GM19397 (cell line): ENCODE data around the gene EDN3.

Experiments
- ATAC-seq: cut with Tn5 transposase; IDR thresholded peaks from one replicate; pipeline ENCODE4 v1.9.1; 2021; ENCODE audit warnings: mild to moderate bottlenecking, moderate library complexity; ENCODE audit not compliant: unreplicated experiment

EDN3 gene, protein sequence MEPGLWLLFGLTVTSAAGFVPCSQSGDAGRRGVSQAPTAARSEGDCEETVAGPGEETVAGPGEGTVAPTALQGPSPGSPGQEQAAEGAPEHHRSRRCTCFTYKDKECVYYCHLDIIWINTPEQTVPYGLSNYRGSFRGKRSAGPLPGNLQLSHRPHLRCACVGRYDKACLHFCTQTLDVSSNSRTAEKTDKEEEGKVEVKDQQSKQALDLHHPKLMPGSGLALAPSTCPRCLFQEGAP

DNA sequence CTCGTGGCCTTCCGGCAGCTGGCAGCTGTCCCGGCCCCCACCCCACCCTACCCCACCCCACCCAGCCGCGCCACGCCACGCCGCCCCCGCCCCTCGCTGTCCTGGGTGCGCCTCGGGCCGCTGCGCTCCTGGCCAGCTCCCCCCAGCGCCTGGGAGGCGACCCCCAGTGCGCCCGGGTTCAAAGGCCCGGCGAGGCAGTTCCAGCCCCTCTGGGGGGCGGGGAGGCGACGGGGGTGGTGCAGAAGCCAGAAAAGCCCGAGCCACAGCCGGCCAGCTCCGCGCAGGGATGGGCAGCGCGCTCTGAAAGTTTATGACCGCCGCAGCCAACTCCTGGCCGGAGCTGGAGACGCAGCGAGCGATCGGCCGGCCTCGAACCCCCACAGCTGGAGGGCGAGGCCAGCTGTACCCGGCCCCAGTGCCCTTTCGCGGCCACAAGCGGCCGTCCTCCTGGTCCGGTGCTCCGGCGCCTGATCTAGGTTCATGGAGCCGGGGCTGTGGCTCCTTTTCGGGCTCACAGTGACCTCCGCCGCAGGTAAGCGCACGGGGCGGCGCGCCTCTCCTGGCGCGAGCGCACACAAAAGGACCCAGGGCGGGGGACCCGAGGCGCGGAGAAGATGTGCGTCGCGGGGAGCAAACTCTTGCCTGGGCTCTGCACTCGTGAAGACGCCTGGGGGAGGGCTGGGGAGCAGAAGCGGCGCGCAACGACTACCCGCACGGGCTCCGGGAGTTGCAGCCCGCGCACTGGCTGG lies at the start of gene EDN3:
TSS of gene EDN3 (plus strand) at position 279 of the 749 bp plus-strand sequence. CDS start at position 481, 202 bp downstream.
- ATAC-seq: no peak

DNA sequence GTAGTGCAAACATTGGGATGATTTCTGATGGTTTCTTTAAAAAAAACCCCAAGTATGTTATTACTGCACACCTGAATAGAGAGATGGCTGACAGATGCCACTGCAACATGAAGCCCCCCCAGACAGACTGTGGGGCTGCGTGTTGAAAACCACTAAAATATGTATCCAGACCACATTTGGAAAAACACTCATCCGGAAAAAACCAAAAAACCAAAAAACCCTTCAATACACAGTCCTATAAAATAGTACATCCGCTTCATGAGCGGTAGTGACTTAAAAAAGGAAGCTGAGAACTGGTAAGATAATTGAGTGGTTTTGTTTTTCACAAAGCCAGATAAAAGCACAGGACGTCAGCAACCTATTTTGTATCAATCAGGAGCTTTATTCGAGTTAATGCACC lies 47.1 kb upstream of the EDN3 start:
- ATAC-seq: no peak

DNA sequence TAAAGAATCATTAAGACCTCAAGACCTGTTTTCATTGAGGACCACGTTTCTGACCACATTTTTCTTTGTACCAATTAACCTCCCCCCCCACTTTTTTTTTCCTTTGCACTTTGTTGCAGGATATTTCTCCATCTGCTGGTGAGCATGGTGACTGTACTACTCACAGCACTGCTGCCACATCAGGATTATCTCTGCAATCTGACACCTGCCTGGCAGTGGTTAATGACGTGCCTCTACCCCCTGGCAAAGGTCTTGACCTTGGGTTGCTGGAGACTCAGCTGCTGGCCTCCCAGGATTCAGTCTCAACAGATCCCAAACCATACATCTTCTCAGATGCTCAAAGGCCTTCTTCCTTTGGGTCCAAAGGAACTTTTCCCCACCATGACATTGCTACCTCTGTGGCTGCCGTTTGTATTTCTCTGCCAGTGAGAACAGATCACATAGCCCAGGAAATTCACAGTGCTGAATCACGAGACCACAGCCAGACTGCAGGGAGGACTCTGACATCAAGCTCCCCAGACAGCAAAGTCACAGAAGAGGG lies 46.6 kb upstream of the EDN3 start:
- ATAC-seq: no peak

GRCh38 chr20:59255256-59255655 lies 45.2 kb upstream of the EDN3 start:
- ATAC-seq: no peak

GRCh38 chr20:59258221-59258621 lies 42.2 kb upstream of the EDN3 start:
- ATAC-seq: no peak

DNA sequence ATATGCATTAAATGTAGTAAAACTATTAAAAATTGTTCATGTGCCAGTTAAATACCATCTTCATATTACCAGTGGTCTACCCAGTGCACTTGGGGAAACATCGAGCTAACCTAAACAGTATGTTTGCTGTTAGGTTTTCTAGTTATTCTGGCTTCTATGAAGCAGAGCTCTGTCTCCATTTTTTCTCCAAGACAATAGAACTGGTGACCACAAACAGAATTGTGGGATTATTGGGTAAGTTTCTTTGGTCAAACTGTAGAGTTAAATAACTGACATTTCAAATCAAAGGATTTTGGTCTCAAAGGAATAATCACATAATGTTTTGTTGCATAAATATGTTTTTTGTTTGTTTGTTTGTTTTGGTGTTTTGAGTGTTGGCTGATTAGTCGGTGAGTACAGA lies 40.5 kb upstream of the EDN3 start:
- no peak for ATAC-seq

GRCh38 chr20:59265298-59265697 lies 35.1 kb upstream of the EDN3 start:
- ATAC-seq: no peak

DNA sequence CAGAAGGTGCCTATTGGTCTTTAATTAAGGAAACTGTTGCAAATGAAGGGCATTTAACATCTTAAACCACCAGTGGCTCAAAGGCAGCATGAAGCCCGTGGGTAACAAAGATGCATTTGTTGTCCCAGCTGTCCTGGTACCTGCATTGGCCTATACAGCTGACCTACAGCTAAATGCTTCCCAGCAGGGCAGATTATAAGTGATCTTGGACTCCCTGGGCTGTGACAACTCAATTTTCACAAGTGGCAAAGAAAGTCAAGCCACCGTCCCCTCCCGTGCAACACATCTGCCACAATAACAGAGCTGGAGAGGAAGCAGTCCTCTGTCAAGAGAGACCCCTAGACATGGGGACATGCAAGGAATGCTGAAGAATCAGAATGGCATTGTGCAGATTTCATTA lies 31.5 kb upstream of the EDN3 start:
- no peak for ATAC-seq

GRCh38 chr20:59269411-59270025 lies 30.9 kb upstream of the EDN3 start:
- ATAC-seq: no peak

DNA sequence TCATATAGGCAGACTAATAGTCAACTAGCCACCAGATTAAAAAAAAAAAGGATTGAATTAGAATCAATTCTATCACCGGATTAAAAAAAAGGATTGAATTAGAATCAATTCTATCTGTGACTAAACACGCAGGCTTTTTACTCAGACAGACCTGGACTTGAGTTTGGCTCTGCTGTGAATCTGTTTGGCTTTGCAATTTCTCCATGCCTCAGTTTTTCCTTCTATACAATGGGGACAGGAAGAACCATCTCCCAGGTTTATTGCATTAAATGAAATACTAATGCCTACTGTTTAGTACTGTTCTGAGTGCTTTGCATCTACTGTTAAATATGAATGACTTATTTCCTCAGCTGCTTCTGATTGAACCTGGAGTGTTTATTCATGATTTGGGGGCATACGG lies 30.0 kb upstream of the EDN3 start:
- no peak for ATAC-seq

DNA sequence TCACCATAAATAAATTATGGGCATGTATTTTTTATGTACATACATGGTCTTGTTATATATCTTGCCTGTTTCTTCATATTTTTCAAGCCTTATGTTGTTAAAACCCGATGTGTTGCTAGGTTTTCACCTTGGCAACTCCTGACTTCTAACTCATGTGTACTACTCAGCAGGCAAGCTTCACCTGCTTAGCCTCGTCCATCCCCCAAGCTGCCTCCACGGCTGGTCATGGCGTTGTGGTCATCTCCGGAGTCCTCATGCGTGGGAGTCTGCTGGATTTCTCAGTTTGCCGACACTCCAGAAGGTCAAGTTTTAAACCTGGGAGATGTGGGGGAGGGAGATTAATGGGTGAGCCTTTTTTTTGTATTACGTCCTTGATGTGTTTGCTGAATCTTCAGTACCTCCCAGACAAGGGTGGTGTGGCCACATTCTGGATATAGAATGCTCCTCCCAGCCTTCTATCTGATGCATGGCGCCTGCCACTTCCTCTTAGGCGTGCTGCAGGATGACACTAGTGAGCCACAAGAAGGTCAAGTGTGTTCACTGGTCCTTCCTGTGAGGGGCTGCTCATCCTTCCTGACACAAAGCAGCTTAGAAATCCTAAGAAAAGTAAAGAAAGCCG lies 26.6 kb upstream of the EDN3 start:
- ATAC-seq: no peak

- no peak for ATAC-seq
Observed at GRCh38 chr20:59276938-59277337, 23.5 kb upstream of the EDN3 start.

- ATAC-seq: no peak
Observed at GRCh38 chr20:59284470-59284869, 15.9 kb upstream of the EDN3 start.

DNA sequence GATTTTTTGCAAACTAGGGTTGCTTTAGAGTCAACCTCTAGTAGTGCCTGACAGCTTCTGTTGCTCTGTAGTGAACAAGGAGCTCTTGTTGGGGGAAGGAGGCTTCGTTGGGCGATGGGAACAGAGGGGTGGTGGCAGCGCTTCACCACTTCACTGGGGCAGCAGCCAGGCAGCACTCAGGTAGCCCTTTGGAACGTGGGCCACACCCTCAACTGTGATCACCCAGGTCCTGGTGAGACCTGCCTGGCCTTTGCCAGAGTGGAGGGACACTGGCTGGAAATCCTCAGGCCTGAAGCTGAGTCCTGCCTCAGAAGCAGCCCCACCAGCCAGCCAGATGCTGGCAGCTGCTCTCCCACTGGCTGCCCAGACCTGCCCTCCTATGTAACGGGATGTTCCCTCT lies 10.4 kb upstream of the EDN3 start:
- no peak for ATAC-seq

- ATAC-seq: no peak
Observed at GRCh38 chr20:59291740-59292383, 8.5 kb upstream of the EDN3 start.

- no peak for ATAC-seq
Observed at GRCh38 chr20:59295531-59295930, 4.9 kb upstream of the EDN3 start.

- ATAC-seq: no peak
Observed at GRCh38 chr20:59297686-59298085, 2.7 kb upstream of the EDN3 start.

- no peak for ATAC-seq
Observed at GRCh38 chr20:59299945-59300332, 472 bp upstream of the EDN3 start.

DNA sequence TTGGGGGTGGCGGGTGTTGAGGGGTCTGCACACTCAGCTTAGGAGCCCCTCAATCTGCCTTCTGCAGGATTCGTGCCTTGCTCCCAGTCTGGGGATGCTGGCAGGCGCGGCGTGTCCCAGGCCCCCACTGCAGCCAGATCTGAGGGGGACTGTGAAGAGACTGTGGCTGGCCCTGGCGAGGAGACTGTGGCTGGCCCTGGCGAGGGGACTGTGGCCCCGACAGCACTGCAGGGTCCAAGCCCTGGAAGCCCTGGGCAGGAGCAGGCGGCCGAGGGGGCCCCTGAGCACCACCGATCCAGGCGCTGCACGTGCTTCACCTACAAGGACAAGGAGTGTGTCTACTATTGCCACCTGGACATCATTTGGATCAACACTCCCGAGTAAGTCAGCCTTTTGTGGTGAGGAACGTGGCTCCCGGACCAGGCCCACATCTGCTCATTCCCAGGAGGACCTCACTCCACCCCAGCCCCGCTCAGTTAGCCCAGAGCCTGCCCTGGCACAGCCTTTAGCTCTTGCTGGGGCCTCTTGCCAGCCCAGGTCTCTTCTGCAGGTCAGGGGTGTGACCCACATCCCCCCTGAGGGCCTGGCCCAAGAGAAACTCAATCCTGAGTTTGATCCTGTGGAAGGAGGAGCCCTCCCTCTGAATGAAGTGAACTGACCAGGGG lies 1.1 kb downstream of the EDN3 start:
- ATAC-seq: no peak

DNA sequence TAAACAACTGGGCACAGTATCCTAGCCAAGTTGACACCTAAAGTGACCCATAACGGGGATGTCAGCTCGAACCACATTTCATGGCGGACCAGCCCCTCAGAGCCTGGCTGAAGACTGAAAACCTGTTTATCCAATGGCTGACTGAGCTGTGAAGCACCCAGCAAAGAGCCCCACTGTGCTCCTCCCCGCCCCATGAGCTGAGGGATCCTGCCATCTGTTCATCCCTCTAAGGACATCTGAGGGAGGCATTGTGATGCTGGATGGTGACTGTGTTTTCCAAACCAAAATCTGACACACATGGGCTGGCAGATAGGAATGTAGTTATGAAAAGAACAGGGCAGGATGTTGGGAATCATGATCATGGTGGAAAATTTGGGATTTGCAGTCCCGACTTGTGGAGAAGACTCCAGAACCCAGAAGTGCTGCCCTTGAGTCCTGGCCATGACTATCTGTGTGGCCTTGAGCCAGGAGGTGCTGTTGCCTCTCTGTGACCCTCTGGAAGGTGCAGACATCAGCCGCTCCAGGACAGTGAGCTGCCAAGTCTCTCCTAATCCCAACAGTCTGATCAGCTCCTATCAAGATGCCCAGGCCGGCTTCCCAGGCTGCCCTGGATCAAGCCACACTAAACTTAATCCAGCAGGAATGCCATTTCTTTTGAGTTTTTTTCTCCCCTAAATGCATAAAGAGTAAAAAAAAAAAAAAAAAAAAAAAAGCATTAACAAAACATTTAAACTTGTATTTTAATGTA lies 5.7 kb downstream of the EDN3 start:
- no peak for ATAC-seq
